Breast epithelium (tissue), 4 donors: ENCODE measurements around the gene CEACAM16. TPM values are rescaled to one million over a fixed set of nuclear protein-coding genes. Genes with fewer than 3 reads are reported as not detected.
"Not testable (repeated sequence)": the region's sequence is repeated elsewhere in the genome, so short reads cannot be mapped to it uniquely, and the experiment has no call there.

ENCODE experiments used
- DNase-seq, 2 donors: peaks; one replicate each; pipeline ENCODE4 v3.0.0-alpha.2; 2019; ENCODE audit warnings: low spot score in 2 of 2
- H3K27ac ChIP-seq, 2 donors: fragments of 200-600 bp; sonication (generic) in 1 of 2; one replicate each; pipeline ENCODE4 v1.5.1; 2016 to 2019; ENCODE audit warnings: mild to moderate bottlenecking in 1 of 2
- H3K27me3 ChIP-seq, 2 donors: fragments of 200-600 bp; sonication (generic) in 1 of 2; one replicate each; pipeline versions ENCODE4 v1.5.1 to v1.6.0; 2017 to 2019; ENCODE audit warnings: control low read depth in 1 of 2, mild to moderate bottlenecking in 1 of 2
- H3K36me3 ChIP-seq: fragments of 200-600 bp; one replicate; pipeline ENCODE4 v1.5.1; 2019
- H3K4me1 ChIP-seq, 2 donors: fragments of 200-600 bp; sonication (generic); one replicate each; pipeline ENCODE4 v1.5.1; 2016 to 2019; ENCODE audit warnings: control low read depth in 1 of 2
- H3K4me3 ChIP-seq, 3 donors: fragments of 200-600 bp; sonication (generic); 1 replicate in 2 of 3; 2 replicates in 1 of 3; pipeline ENCODE4 v1.5.1; 2016 to 2019; ENCODE audit warnings: mild to moderate bottlenecking in 3 of 3, moderate library complexity in 2 of 3
- H3K9me3 ChIP-seq, 2 donors: fragments of 200-600 bp; sonication (generic) in 1 of 2; one replicate each; pipeline ENCODE4 v1.5.1; 2016 to 2019; ENCODE audit warnings: control low read depth in 1 of 2
- POLR2A ChIP-seq: fragments of 450-650 bp; IDR thresholded peaks from one replicate; pipeline ENCODE4 v1.6.1; 2016; ENCODE audit warnings: antibody characterized with exemption, mild to moderate bottlenecking, moderate library complexity
- POLR2AphosphoS5 ChIP-seq, 3 donors: sonication (generic); formaldehyde crosslinking; IDR thresholded peaks; one replicate each; pipeline ENCODE4 v1.6.1; 2017; ENCODE audit warnings: antibody characterized with exemption in 3 of 3
- intact Hi-C: fragments of 100-400 bp; cut with DNase I; formaldehyde crosslinking; loops from one replicate; pipeline ENCODE4 v1.15.1; 2023; ENCODE audit warnings: low total_unique reads
- total RNA-seq, 3 donors: library from RNA; depleted of rRNA; stranded (reverse); fragments of >200 nt; gene quantifications; one replicate each; pipeline ENCODE4 v1.1.0, GENCODE V29; 2016
- TF ChIP-seq, protein P1 (sequence below), 3 donors: fragments of 450-650 bp; IDR thresholded peaks; one replicate each; pipeline ENCODE4 v1.5.1; 2016 to 2017; ENCODE audit warnings: antibody characterized with exemption in 3 of 3, mild to moderate bottlenecking in 3 of 3, moderate library complexity in 3 of 3

The CEACAM16 gene
- total RNA-seq, 3 donors from 2014 or later = not detected

DNA sequence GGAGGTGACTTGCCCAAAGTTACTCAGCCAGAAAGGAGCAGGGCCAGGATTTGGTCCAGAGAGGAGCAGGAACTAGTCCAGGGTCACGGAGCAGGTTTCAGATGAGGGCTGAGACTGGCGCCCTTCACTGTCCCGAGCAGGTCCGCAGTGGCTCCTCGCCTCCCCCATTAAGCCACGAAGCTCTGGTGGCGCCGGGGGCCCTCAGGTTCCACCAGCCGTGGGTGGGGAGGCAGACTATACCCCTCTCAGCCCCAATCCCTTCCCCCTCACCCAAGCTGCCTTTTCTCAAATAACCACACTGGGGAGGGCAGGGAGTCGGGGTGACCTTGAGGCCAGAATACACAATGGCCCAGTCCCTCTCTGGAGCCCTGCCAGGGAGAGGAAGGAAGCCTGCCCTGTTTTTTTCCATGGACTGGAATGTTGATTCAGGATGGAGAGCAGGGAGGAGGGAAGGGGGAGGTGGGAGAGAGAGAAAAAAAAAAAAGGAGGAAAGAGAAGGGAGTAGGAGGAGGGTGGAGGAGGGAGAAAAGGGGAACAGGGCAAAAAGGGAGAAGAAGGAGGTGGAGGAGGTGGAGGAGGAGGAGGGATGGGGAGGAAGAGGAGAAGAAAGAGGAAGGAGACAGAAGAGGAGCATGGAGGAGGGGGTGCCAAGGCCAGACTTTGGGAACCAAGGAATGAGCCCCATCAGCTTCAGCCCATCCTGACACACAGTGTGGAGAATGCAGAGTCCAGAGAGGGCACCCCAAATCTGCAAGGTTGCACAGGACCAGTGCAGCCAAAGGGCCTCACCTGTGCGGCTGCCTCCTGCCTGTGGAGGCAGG is 19.7 kb downstream of the CEACAM16 start:
- peak overlapping the region; percentile 85 to 92 for H3K27ac ChIP-seq
- H3K36me3 ChIP-seq = no peaks in the 10 kb centered on the region
- H3K27me3 ChIP-seq = no peaks in the 10 kb centered on the region
- H3K4me3 ChIP-seq = peak overlapping the region in 2 of 3 donors; percentile 37 to 48
- DNase-seq = peak; percentile 54 to 85
- H3K4me1 ChIP-seq = peaks cover 0 to 14% of the 10 kb centered on the region in 2 donors
- TF ChIP-seq POLR2A (no peak), POLR2AphosphoS5 (IDR thresholded peaks at IDR 0.05) (peak in 2 of 3 donors; percentile 18 to 31)
- TF ChIP-seq, protein P1, sequence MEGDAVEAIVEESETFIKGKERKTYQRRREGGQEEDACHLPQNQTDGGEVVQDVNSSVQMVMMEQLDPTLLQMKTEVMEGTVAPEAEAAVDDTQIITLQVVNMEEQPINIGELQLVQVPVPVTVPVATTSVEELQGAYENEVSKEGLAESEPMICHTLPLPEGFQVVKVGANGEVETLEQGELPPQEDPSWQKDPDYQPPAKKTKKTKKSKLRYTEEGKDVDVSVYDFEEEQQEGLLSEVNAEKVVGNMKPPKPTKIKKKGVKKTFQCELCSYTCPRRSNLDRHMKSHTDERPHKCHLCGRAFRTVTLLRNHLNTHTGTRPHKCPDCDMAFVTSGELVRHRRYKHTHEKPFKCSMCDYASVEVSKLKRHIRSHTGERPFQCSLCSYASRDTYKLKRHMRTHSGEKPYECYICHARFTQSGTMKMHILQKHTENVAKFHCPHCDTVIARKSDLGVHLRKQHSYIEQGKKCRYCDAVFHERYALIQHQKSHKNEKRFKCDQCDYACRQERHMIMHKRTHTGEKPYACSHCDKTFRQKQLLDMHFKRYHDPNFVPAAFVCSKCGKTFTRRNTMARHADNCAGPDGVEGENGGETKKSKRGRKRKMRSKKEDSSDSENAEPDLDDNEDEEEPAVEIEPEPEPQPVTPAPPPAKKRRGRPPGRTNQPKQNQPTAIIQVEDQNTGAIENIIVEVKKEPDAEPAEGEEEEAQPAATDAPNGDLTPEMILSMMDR (IDR thresholded peaks at IDR 0.05) = peak in 1 of 3 donors; percentile 8
- peaks cover 6 to 13% of the 10 kb centered on the region in 2 donors for H3K9me3 ChIP-seq
- intact Hi-C loops = loop anchor here (5.0 kb wide), 1 partner anchor 54 kb away; no protein-coding TSS in a partner anchor

DNA sequence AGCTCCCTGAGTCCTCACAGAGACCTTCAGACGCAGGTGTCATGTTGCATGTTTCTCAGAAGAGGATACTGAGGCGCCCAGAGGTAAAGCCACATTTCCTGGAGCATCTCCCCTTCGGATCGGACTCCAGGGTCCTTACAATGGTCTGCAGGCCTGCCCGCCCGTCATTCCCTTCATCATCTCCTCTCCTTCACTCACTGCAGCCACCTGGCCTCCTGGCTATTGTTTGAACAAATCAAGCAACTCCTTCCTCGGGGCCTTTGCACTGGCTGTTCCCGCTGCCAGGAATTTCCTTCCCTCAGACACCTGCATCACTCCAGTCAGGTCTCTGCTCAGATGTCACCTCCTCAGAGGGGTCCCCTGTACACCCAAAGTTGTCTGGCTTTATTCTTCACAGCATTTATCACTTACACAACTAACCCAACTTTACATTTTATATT is 20.3 kb downstream of the CEACAM16 start:
- peak overlapping the region; percentile 85 to 92 for H3K27ac ChIP-seq
- intact Hi-C loops = loop anchor here (5.0 kb wide), 1 partner anchor 53 kb away; no protein-coding TSS in a partner anchor
- no peaks in the 10 kb centered on the region for H3K27me3 ChIP-seq
- no peak for DNase-seq
- peaks cover 6 to 13% of the 10 kb centered on the region in 2 donors for H3K9me3 ChIP-seq
- H3K36me3 ChIP-seq = no peaks in the 10 kb centered on the region
- no peak overlapping the region for H3K4me3 ChIP-seq
- TF ChIP-seq, protein P1 (IDR thresholded peaks at IDR 0.05) = no peak
- TF ChIP-seq POLR2AphosphoS5 (IDR thresholded peaks at IDR 0.05) (no peak), POLR2A (no peak)
- H3K4me1 ChIP-seq = peaks cover 0 to 14% of the 10 kb centered on the region in 2 donors

DNA sequence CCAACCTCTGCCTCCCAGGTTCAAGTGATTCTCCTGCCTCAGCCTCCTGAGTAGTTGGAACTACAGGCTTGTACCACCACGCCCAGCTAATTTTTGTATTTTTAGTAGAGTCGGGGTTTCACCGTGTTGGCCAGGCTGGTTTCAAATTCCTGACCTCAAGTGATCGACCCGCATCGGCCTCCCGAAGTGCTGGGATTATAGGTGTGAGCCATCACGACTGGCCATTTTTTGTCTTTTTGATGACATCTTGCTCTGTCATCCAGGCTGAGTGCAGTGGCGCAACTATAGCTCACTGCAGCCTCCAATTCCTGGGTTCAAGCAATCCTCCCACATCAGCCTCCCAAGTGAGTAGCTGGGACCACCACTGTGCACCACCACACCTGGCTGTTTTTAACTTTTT is 21.4 kb downstream of the CEACAM16 start:
- H3K36me3 ChIP-seq, intact Hi-C loops, H3K27ac ChIP-seq, DNase-seq, H3K27me3 ChIP-seq, H3K4me3 ChIP-seq, H3K9me3 ChIP-seq: not testable (repeated sequence)
- H3K4me1 ChIP-seq = peaks cover 0 to 14% of the 10 kb centered on the region in 2 donors

DNA sequence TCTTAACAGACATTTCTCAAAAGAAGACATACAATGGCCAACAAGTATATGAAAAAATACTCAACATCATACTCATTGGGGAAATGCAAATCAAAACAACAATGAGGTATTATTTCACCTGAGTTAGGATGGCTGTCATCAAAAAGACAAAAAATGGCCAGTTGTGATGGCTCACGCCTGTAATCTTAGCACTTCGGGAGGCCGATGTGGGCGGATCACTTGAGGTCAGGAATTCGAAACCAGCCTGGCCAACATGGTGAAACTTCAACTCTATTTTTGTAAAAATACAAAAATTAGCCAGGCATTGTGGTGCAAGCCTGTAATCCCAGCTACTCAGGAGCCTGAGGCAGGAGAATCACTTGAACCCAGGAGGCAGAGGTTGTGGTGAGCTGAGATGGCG is 22.0 kb downstream of the CEACAM16 start:
- H3K4me1 ChIP-seq = peaks cover 0 to 14% of the 10 kb centered on the region in 2 donors
- no peak for DNase-seq
- no peaks in the 10 kb centered on the region for H3K9me3 ChIP-seq
- H3K27me3 ChIP-seq = no peaks in the 10 kb centered on the region
- TF ChIP-seq POLR2A (no peak), POLR2AphosphoS5 (IDR thresholded peaks at IDR 0.05) (no peak)
- TF ChIP-seq, protein P1 (IDR thresholded peaks at IDR 0.05) = no peak
- no peaks in the 10 kb centered on the region for H3K36me3 ChIP-seq
- no peak overlapping the region for H3K4me3 ChIP-seq
- intact Hi-C loops = no loop called here
- no peak overlapping the region for H3K27ac ChIP-seq

DNA sequence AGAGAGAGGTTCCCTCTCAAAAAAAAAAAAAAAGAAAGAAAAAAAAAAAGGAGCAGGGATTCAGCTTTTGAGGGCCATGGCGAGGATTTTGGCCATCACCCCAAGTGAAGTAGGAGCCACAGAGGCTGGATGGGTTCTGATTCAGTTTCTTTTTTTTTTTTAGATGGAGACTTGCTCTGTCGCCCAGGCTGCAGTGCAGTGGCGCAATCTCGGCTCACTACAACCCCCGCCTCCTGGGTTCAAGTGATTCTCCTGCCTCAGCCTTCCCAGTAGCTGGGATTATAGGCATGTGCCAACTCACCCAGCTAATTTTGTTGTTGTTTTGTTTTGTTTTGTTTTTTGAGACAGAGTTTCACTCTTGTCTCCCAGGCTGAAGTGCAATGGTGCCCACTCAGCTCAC is 22.4 kb downstream of the CEACAM16 start:
- H3K27me3 ChIP-seq, H3K9me3 ChIP-seq, intact Hi-C loops, H3K27ac ChIP-seq, H3K36me3 ChIP-seq, DNase-seq, H3K4me3 ChIP-seq: not testable (repeated sequence)
- peaks cover 0 to 14% of the 10 kb centered on the region in 2 donors for H3K4me1 ChIP-seq
